Thyroid gland (tissue), 4 donors: ENCODE results near the gene TRPV3.

Experiments
- CTCF ChIP-seq, 6 experiments: fragments of 200-600 bp in 3 of 6; fragments of 450-650 bp in 3 of 6; sonication (generic) in 3 of 6; IDR thresholded peaks; one replicate each; pipeline ENCODE4 v1.5.1; 2016 to 2019; ENCODE audit warnings: antibody characterized with exemption in 6 of 6, mild to moderate bottlenecking in 2 of 6, inconsistent platforms in 1 of 6, moderate library complexity in 1 of 6
- POLR2A ChIP-seq, 2 donors: fragments of 450-650 bp; IDR thresholded peaks; one replicate each; pipeline ENCODE4 v1.6.1; 2017; ENCODE audit warnings: antibody characterized with exemption in 2 of 2, mild to moderate bottlenecking in 2 of 2, moderate library complexity in 1 of 2

- TF ChIP-seq POLR2A (IDR thresholded peaks at IDR 0.05) (no peak), CTCF (IDR thresholded peaks at IDR 0.05) (no peak)
These were observed 30.6 kb downstream of the TRPV3 start for GRCh38 chr17:3526971-3527370.
